Measurements from ENCODE around the gene TK1. TPM values are rescaled to one million over a fixed set of nuclear protein-coding genes. Genes with fewer than 3 reads are reported as not detected.

Gene TK1
- total RNA-seq, 1 experiment from 2014 or later: 89.7 TPM

GRCh38 chr17:78184351-78184750, 2.5 kb downstream of the TK1 start:
- Mint-ChIP-seq H3K4me3 (ENCODE audit: low read depth, unreplicated experiment) (no peak overlapping the region), H3K4me1 (ENCODE audit: low read depth, unreplicated experiment) (peaks cover 23% of the 10 kb centered on the region), H3K27ac (ENCODE audit: unreplicated experiment) (no peak overlapping the region), H3K27me3 (ENCODE audit: unreplicated experiment) (no peaks in the 10 kb centered on the region), H3K9me3 (ENCODE audit: low read depth, unreplicated experiment) (no peaks in the 10 kb centered on the region), H3K36me3 (ENCODE audit: insufficient read depth, unreplicated experiment) (peaks cover 53% of the 10 kb centered on the region)
- BruUV-seq (replicated peaks): no TSS peak
- intact Hi-C loops (cut with micrococcal nuclease; ENCODE audit: unreplicated experiment): no loop called here
- CTCF ChIA-PET: no interaction called here
- TF ChIP-seq CTCF (IDR thresholded peaks at IDR 0.05; ENCODE audit: unreplicated experiment): no peak
- DNase-seq: no peak

GRCh38 chr17:78183916-78184315, 2.9 kb downstream of the TK1 start:
- no peak for DNase-seq
- Mint-ChIP-seq H3K4me1 (ENCODE audit: low read depth, unreplicated experiment) (peaks cover 23% of the 10 kb centered on the region), H3K27me3 (ENCODE audit: unreplicated experiment) (no peaks in the 10 kb centered on the region), H3K27ac (ENCODE audit: unreplicated experiment) (no peak overlapping the region), H3K4me3 (ENCODE audit: low read depth, unreplicated experiment) (no peak overlapping the region), H3K9me3 (ENCODE audit: low read depth, unreplicated experiment) (no peaks in the 10 kb centered on the region), H3K36me3 (ENCODE audit: insufficient read depth, unreplicated experiment) (peaks cover 57% of the 10 kb centered on the region)
- intact Hi-C loops (cut with micrococcal nuclease; ENCODE audit: unreplicated experiment): no loop called here
- no TSS peak for BruUV-seq (replicated peaks)
- no peak for TF ChIP-seq CTCF (IDR thresholded peaks at IDR 0.05; ENCODE audit: unreplicated experiment)
- CTCF ChIA-PET: no interaction called here

GRCh38 chr17:78182504-78182903, 4.3 kb downstream of the TK1 start:
- no peak for TF ChIP-seq CTCF (IDR thresholded peaks at IDR 0.05; ENCODE audit: unreplicated experiment)
- H3K9me3 Mint-ChIP-seq (ENCODE audit: low read depth, unreplicated experiment): no peaks in the 10 kb centered on the region
- H3K27me3 Mint-ChIP-seq (ENCODE audit: unreplicated experiment): no peaks in the 10 kb centered on the region
- CTCF ChIA-PET: interaction anchor here (0.7 to 1.1 kb wide), 2 partner anchors 18 to 51 kb away, joined by 3 read pairs; no protein-coding TSS in a partner anchor
- H3K4me1 Mint-ChIP-seq (ENCODE audit: low read depth, unreplicated experiment): peaks cover 16% of the 10 kb centered on the region
- no peak overlapping the region for H3K4me3 Mint-ChIP-seq (ENCODE audit: low read depth, unreplicated experiment)
- intact Hi-C loops (cut with micrococcal nuclease; ENCODE audit: unreplicated experiment): no loop called here
- DNase-seq: no peak
- peaks cover 57% of the 10 kb centered on the region for H3K36me3 Mint-ChIP-seq (ENCODE audit: insufficient read depth, unreplicated experiment)
- no peak overlapping the region for H3K27ac Mint-ChIP-seq (ENCODE audit: unreplicated experiment)
- BruUV-seq (replicated peaks): no TSS peak

- TF ChIP-seq CTCF (IDR thresholded peaks at IDR 0.05; ENCODE audit: unreplicated experiment): no peak
- intact Hi-C loops (cut with micrococcal nuclease; ENCODE audit: unreplicated experiment): no loop called here
- H3K36me3 Mint-ChIP-seq (ENCODE audit: insufficient read depth, unreplicated experiment): peaks cover 46% of the 10 kb centered on the region
- H3K27ac Mint-ChIP-seq (ENCODE audit: unreplicated experiment): no peak overlapping the region
- DNase-seq: no peak
- no peak overlapping the region for H3K4me3 Mint-ChIP-seq (ENCODE audit: low read depth, unreplicated experiment)
- no TSS peak for BruUV-seq (replicated peaks)
- H3K27me3 Mint-ChIP-seq (ENCODE audit: unreplicated experiment): no peaks in the 10 kb centered on the region
- peaks cover 21% of the 10 kb centered on the region for H3K4me1 Mint-ChIP-seq (ENCODE audit: low read depth, unreplicated experiment)
- CTCF ChIA-PET: no interaction called here
- H3K9me3 Mint-ChIP-seq (ENCODE audit: low read depth, unreplicated experiment): no peaks in the 10 kb centered on the region
These were observed 6.3 kb downstream of the TK1 start for GRCh38 chr17:78180508-78180907.
